GM23248 (cell line): Measurements from ENCODE around the gene PAIP2.

ENCODE experiments used
- EZH2 ChIP-seq: fragments of 200-600 bp; sonication (generic); IDR thresholded peaks from 2 replicates; pipeline ENCODE4 v1.6.1; 2018; ENCODE audit warnings: antibody characterized with exemption, mild to moderate bottlenecking; ENCODE audit not compliant: insufficient read depth, poor library complexity, severe bottlenecking
- EZH2phosphoT487 ChIP-seq: fragments of 200-600 bp; sonication (generic); IDR thresholded peaks from 2 replicates; pipeline ENCODE4 v1.6.1; 2018; ENCODE audit warnings: antibody characterized with exemption, moderate library complexity, mild to moderate bottlenecking, low read depth; ENCODE audit not compliant: insufficient read depth

- no peak for TF ChIP-seq EZH2
- TF ChIP-seq EZH2phosphoT487, result no peak
These were observed 44.1 kb upstream of the PAIP2 start for GRCh38 chr5:139297439-139298133.
